HepG2 (cell line): ENCODE data around the gene MCM3AP.

ENCODE experiments used
- CEBPB ChIP-seq: IDR thresholded peaks from 2 replicates; pipeline ENCODE4 v1.6.1; 2011; ENCODE audit warnings: low read depth, low read length, improper control_type of control experiment, borderline replicate concordance
- GABPA ChIP-seq, 2 experiments: IDR thresholded peaks; 2 replicates each; pipeline ENCODE4 v1.6.1; 2011 to 2016; ENCODE audit warnings: low read depth in 2 of 2, low read length in 1 of 2, missing biosample characterization in 1 of 2, missing genetic modification characterization in 1 of 2
- GLI4 ChIP-seq: sonication (generic); formaldehyde crosslinking; IDR thresholded peaks from 2 replicates; pipeline ENCODE4 v1.5.1; 2020; ENCODE audit warnings: missing genetic modification reagents, mild to moderate bottlenecking, moderate library complexity, borderline replicate concordance
- MXI1 ChIP-seq: IDR thresholded peaks from 3 replicates; pipeline ENCODE4 v1.6.1; 2012; ENCODE audit warnings: low read depth, low read length, inconsistent platforms, borderline replicate concordance
- NFIC ChIP-seq: IDR thresholded peaks from 2 replicates; pipeline ENCODE4 v1.6.1; 2012; ENCODE audit warnings: mild to moderate bottlenecking, low read length, inconsistent platforms
- SETDB1 ChIP-seq: sonication (generic); formaldehyde crosslinking; IDR thresholded peaks from 2 replicates; pipeline ENCODE4 v1.5.1; 2020; ENCODE audit warnings: missing genetic modification reagents, mild to moderate bottlenecking, borderline replicate concordance
- SIN3A ChIP-seq: IDR thresholded peaks from 2 replicates; pipeline ENCODE4 v1.6.1; 2011; ENCODE audit warnings: low read depth, mild to moderate bottlenecking, control low read depth, low read length, borderline replicate concordance
- SP1 ChIP-seq, 2 experiments: fragments of 450-650 bp in 1 of 2; sonication (generic) in 1 of 2; formaldehyde crosslinking in 1 of 2; IDR thresholded peaks; 2 replicates each; pipeline versions ENCODE4 v1.4.0 to v1.6.1; 2016 to 2020; ENCODE audit warnings: missing genetic modification reagents in 1 of 2
- TCF7 ChIP-seq: sonication (generic); IDR thresholded peaks from 2 replicates; pipeline ENCODE4 v1.6.1; 2016; ENCODE audit warnings: antibody characterized with exemption, low read depth
- ZBTB2 ChIP-seq: sonication (generic); formaldehyde crosslinking; IDR thresholded peaks from 2 replicates; pipeline ENCODE4 v1.8.0; 2022; ENCODE audit warnings: low read depth, missing genetic modification reagents
- ZNF282 ChIP-seq: fragments of 450-650 bp; IDR thresholded peaks from 2 replicates; pipeline ENCODE4 v1.6.1; 2018; ENCODE audit not compliant: partially characterized antibody

GRCh38 chr21:46266946-46267345 lies 18.5 kb downstream of the MCM3AP start:
- TF ChIP-seq ZNF282, result no peak
- TF ChIP-seq CEBPB, result no peak
- no peak for TF ChIP-seq GLI4 (CRISPR knock-in tag)
- no peak for TF ChIP-seq SIN3A
- TF ChIP-seq SETDB1, result no peak
- TF ChIP-seq NFIC, result no peak
- no peak for TF ChIP-seq MXI1
- TF ChIP-seq GABPA (IDR thresholded peaks at IDR 0.05; ENCODE audit: low read depth, low read length), result no peak
- TF ChIP-seq GABPA (CRISPR knock-in tag; IDR thresholded peaks at IDR 0.05; ENCODE audit: low read depth), result no peak
- TF ChIP-seq SP1 (IDR thresholded peaks at IDR 0.05), result no peak
- no peak for TF ChIP-seq SP1 (CRISPR knock-in tag; IDR thresholded peaks at IDR 0.05)
- TF ChIP-seq TCF7, result no peak
- no peak for TF ChIP-seq ZBTB2 (CRISPR knock-in tag)
